Subcutaneous adipose tissue (tissue), 4 donors: Measurements from ENCODE around the gene SLC7A5. TPM values are rescaled to one million over a fixed set of nuclear protein-coding genes. Genes with fewer than 3 reads are reported as not detected.

Source experiments
- CTCF ChIP-seq: fragments of 450-650 bp; IDR thresholded peaks from one replicate; pipeline ENCODE4 v1.5.1; 2016; ENCODE audit warnings: low read depth, mild to moderate bottlenecking, control low read depth, antibody characterized with exemption, moderate library complexity
- total RNA-seq, 4 donors: library from RNA; depleted of rRNA; stranded (reverse); fragments of >200 nt; gene quantifications; one replicate each; pipeline ENCODE4 v1.1.0, GENCODE V29; 2016

Gene SLC7A5
- total RNA-seq, 4 donors from 2014 or later, result 0.38 to 1.5 (median 1.2) TPM

- TF ChIP-seq CTCF, result no peak
These were observed 39.2 kb downstream of the SLC7A5 start for GRCh38 chr16:87829988-87830672.

- no peak for TF ChIP-seq CTCF
These were observed 39.7 kb downstream of the SLC7A5 start for GRCh38 chr16:87829622-87829980.

- no peak for TF ChIP-seq CTCF
These were observed 40.2 kb downstream of the SLC7A5 start for GRCh38 chr16:87828907-87829621.

- TF ChIP-seq CTCF, result no peak
These were observed 41.0 kb downstream of the SLC7A5 start for GRCh38 chr16:87828071-87828906.

GRCh38 chr16:87826798-87827587 is 42.3 kb downstream of the SLC7A5 start:
- TF ChIP-seq CTCF, result no peak

- TF ChIP-seq CTCF, result no peak
These were observed 44.1 kb downstream of the SLC7A5 start for GRCh38 chr16:87824991-87825841.
